HK-2 (cell line): ENCODE results near the gene PEBP1.

ENCODE experiments used
- DNase-seq: peaks from one replicate; pipeline ENCODE4 v3.0.0-alpha.2; 2018; ENCODE audit not compliant: unreplicated experiment

Gene PEBP1

GRCh38 chr12:118193958-118194357 lies 58.0 kb downstream of the PEBP1 start:
- DNase-seq = no peak
